HG03442 (cell line): ENCODE data around the gene DCXR.

Experiments
- ATAC-seq: cut with Tn5 transposase; IDR thresholded peaks from one replicate; pipeline ENCODE4 v1.9.1; 2021; ENCODE audit warnings: mild to moderate bottlenecking, moderate library complexity; ENCODE audit not compliant: unreplicated experiment

The DCXR gene

GRCh38 chr17:82055965-82056728 lies 18.6 kb upstream of the DCXR start:
- ATAC-seq, result no peak

- ATAC-seq, result no peak
Observed at GRCh38 chr17:82055023-82055964, 17.8 kb upstream of the DCXR start.

DNA sequence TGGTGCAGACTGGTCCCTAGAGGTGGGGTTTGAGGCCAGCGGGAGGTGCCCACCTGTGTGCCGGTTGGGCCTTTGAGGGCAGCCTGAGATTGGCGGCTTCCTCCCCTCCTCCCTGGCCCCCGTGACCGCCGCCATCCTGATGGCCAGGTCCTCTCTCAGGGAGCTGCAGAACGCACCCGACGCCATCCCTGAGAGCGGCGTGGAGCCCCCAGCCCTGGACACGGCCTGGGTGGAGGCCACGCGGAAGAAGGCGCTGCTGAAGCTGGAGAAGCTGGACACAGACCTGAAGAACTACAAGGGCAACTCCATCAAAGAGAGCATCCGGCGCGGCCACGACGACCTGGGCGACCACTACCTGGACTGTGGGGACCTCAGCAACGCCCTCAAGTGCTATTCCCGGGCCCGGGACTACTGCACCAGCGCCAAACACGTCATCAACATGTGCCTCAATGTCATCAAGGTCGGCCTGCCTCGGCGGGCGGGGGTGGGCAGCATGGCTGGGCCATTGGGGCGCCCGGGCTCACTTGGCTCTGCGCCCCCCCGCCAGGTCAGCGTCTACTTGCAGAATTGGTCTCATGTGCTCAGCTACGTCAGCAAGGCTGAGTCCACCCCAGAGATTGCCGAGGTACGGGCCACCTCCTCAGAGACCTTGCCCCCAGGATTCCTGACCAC lies 17.0 kb upstream of the DCXR start:
- ATAC-seq, result no peak

GRCh38 chr17:82053556-82054263 lies 16.2 kb upstream of the DCXR start:
- no peak for ATAC-seq

DNA sequence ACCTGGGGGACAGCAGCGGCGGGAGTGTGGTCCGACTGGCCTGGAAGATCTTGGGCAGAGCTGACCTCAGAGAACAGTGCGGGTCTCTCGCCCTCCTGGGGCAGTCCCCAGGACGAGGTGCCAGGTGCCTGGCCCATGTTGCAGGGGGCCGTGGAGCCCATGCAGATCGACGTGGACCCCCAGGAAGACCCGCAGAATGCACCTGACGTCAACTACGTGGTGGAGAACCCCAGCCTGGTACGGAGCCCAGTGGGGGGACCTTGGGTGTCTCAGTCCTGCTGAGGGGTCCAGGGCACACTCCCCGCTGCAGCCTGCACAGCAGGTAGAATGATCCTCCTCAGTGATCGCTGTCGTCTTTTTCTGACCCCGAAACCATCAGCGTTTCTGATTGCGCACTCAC lies 15.6 kb upstream of the DCXR start:
- no peak for ATAC-seq

GRCh38 chr17:82052638-82053059 lies 15.2 kb upstream of the DCXR start:
- ATAC-seq, result no peak

DNA sequence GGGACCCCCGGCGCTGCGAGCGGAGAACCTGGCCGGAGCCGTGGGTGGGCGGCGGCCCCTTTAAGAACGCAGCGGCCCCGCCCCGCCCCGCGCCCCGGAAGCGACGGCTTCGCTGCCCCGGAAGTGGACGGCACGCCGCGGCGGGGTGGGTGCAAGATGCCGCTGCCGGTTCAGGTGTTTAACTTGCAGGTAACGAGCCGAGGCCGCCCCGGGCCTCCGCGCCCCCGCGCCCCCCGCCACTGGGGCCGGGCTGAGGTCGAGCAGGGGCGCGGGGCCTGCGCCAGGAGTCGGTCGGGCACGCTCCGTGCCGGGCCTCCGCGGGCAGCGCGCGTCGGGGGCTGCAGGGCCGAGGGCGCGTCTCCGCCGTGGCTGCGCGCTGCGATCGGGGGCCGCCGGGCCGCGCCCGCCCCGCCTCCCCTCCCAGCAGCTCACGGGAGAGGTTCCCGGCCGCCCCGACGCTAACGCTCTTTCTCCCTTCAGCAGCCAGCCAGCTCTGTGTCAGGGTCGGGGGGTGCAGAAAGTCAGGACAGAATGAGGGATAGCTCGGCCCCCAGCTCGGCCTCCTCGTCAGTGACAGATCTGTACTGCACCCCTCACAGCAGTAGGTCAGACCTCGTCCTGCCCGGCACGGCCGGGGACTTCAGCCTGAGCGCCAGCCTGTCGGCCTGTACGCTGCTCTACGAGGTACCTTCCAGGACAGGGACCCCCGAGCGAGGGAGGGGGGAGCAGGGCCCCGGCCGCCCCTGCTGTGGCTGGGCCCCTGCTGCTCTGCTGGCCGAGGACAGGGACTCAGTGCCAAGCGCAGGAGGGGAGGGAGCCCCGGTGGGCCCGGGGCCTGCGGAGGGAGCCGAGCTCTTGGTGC lies 14.5 kb upstream of the DCXR start, which contains the start of the genes GPS1 and RFNG:
GPS1 (plus strand) TSS at position 123 of the 862 bp plus-strand sequence; CDS start at position 157, 34 bp downstream.
RFNG (minus strand) TSS at position 36 of the 862 bp plus-strand sequence. CDS start 45 bp downstream, outside the sequence.
- ATAC-seq, result no peak

GRCh38 chr17:82050761-82051641 lies 13.5 kb upstream of the DCXR start:
- no peak for ATAC-seq

DNA sequence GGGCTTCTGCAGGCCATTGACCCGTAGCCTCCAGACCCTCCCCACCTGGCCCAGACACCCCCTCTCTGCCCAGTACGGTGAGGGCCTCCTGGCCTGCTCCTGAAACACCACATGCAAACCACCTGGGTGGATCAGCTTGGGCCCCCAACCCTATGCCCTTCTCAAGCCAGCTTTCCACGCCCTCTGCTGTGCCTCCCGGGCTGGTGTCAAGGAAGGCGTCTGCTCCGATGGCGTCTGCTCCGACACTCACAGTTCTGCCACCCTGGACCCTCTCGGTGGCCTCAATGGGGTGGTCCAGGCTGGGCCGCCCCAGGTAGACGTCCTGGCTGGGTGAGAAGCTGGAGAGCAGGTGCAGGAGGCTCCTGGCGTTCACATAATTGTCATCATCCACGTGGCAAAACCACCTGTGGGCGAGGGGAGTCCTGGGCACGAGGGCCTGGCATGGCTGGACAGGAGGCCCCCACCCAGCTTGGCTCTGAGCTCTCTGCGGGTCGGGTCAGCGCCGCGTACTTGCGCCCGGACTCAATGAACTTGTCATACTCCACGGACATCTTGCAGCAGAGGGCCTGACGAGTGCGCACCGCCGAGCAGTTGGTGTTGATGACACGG lies 12.8 kb upstream of the DCXR start:
- no peak for ATAC-seq

- ATAC-seq, result no peak
Observed at GRCh38 chr17:82049521-82049971, 12.0 kb upstream of the DCXR start.

DNA sequence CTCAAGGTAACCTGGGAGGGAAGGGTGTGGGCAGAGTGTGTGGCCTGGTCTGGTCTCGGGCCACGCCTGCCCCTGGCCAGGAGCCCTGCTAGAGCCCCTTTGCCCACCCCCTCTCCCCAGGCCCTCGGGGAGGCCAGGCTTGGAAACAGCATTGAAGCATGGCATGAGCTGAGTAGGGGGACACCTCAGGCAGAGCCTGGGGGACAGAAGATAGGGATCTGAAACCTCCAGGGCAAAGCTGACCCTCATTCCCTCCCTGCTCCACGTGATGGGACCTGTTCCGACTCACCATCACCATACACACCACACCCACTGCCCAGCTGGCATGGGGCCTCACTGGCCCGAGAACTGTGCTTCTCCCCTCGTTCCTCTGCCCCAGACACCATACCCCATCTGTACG lies 11.6 kb upstream of the DCXR start:
- ATAC-seq, result no peak

- no peak for ATAC-seq
Observed at GRCh38 chr17:82048571-82048971, 11.1 kb upstream of the DCXR start.

GRCh38 chr17:82047914-82048570 lies 10.5 kb upstream of the DCXR start:
- ATAC-seq, result no peak

GRCh38 chr17:82047379-82047778 lies 9.9 kb upstream of the DCXR start:
- ATAC-seq, result no peak

DNA sequence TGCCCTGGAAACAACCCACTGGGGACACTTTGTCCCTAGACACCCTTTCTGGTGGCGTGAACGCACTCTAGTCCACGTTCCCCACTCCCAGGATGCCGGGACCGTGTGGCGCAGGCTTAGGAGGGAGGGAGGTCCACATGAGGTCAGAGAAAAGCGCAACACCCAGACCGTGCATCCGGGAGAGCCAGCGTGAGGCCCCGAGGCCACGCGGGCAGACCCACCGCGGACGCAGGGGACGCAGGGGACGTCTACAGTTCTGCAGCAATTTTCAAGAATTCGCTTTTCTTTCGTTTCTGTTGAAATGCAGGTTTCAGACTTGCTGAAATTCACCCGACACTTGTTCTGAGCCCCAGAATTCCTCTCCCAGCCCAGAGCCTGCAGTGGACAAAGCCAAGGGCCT lies 9.4 kb upstream of the DCXR start:
- no peak for ATAC-seq

- ATAC-seq, result no peak
Observed at GRCh38 chr17:82045936-82046484, 8.5 kb upstream of the DCXR start.

DNA sequence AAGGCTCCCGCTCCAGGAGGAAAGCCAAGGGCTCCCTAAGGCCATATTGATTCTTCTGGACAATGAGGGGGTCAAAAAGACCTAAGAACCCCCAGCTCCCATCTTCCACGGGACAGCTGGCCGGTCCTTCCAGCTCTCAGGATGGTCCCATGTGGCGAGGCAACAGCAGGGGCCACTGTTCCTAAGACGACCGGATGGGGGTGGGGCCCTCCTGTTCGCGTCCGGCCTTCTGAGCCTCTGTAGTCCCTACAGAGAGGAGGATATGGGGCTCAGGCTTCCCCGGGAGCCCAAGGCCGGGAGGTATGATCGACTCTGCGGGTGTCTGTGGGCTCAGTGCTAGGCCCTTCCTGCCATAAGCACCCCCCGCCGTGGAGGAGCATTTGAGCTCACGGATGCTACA lies 6.0 kb upstream of the DCXR start:
- no peak for ATAC-seq
